Tibial nerve (tissue), 4 donors: ENCODE results near the gene SOCS6. TPM values are rescaled to one million over a fixed set of nuclear protein-coding genes. Genes with fewer than 3 reads are reported as not detected.
"Not testable (repeated sequence)": the region's sequence is repeated elsewhere in the genome, so short reads cannot be mapped to it uniquely, and the experiment has no call there.

ENCODE experiments used
- DNase-seq, 2 donors: peaks; one replicate each; pipeline ENCODE4 v3.0.0-alpha.2; 2019; ENCODE audit warnings: low spot score in 2 of 2
- H3K27ac ChIP-seq, 4 donors: fragments of 200-600 bp; sonication (generic) in 3 of 4; one replicate each; pipeline ENCODE4 v1.5.1; 2017 to 2019; ENCODE audit warnings: mild to moderate bottlenecking in 1 of 4
- H3K27me3 ChIP-seq, 2 donors: fragments of 200-600 bp; sonication (generic) in 1 of 2; one replicate each; pipeline versions ENCODE4 v1.5.1 to v1.6.0; 2017 to 2019
- H3K36me3 ChIP-seq, 3 donors: fragments of 200-600 bp; sonication (generic); one replicate each; pipeline ENCODE4 v1.5.1; 2018 to 2019
- H3K4me1 ChIP-seq, 4 donors: fragments of 200-600 bp; sonication (generic) in 3 of 4; one replicate each; pipeline ENCODE4 v1.5.1; 2017 to 2019
- H3K4me3 ChIP-seq, 4 donors: fragments of 200-600 bp; sonication (generic) in 3 of 4; one replicate each; pipeline ENCODE4 v1.5.1; 2017 to 2019; ENCODE audit warnings: mild to moderate bottlenecking in 1 of 4, moderate library complexity in 1 of 4
- H3K9me3 ChIP-seq, 4 donors: fragments of 200-600 bp; sonication (generic) in 3 of 4; one replicate each; pipeline ENCODE4 v1.5.1; 2017 to 2019
- CTCF ChIP-seq, 5 experiments: fragments of 200-600 bp in 3 of 5; fragments of 450-650 bp in 2 of 5; sonication (generic) in 3 of 5; IDR thresholded peaks; one replicate each; pipeline ENCODE4 v1.5.1; 2016 to 2019; ENCODE audit warnings: antibody characterized with exemption in 5 of 5, mild to moderate bottlenecking in 3 of 5, moderate library complexity in 2 of 5
- EP300 ChIP-seq, 2 donors: sonication (generic); formaldehyde crosslinking; IDR thresholded peaks; one replicate each; pipeline ENCODE4 v1.6.1; 2017; ENCODE audit warnings: antibody characterized with exemption in 2 of 2, mild to moderate bottlenecking in 1 of 2
- POLR2A ChIP-seq, 2 donors: fragments of 450-650 bp; IDR thresholded peaks; one replicate each; pipeline ENCODE4 v1.6.1; 2017; ENCODE audit warnings: antibody characterized with exemption in 2 of 2, mild to moderate bottlenecking in 2 of 2, moderate library complexity in 2 of 2
- WGBS, 2 donors: methylation state at CpG; one replicate each; pipeline ENCODE4 v1.1.5; 2018; 5-methylcytosine and 5-hydroxymethylcytosine counted together
- total RNA-seq, 4 donors: library from RNA; depleted of rRNA; stranded (reverse); fragments of >200 nt; gene quantifications; one replicate each; pipeline ENCODE4 v1.1.0, GENCODE V29; 2016

The SOCS6 gene
- total RNA-seq, 4 donors from 2014 or later, result 12.9 to 21.8 (median 18.2) TPM

- H3K27ac ChIP-seq, result no peak overlapping the region
- no peak overlapping the region for H3K4me3 ChIP-seq
- WGBS, 2 donors, result 92 to 96% methylated on average over 4 of the region's 4 CpGs
- DNase-seq, result no peak
- peaks cover 0 to 64% (median 0%) of the 10 kb centered on the region in 3 donors for H3K36me3 ChIP-seq
- no peaks in the 10 kb centered on the region for H3K4me1 ChIP-seq
- TF ChIP-seq EP300 (IDR thresholded peaks at IDR 0.05) (no peak), CTCF (IDR thresholded peaks at IDR 0.05) (no peak), POLR2A (IDR thresholded peaks at IDR 0.05) (no peak)
- peaks cover 0 to 27% (median 4%) of the 10 kb centered on the region in 4 donors for H3K9me3 ChIP-seq
- H3K27me3 ChIP-seq, result no peaks in the 10 kb centered on the region
Observed at GRCh38 chr18:70354080-70354479, 65.2 kb downstream of the SOCS6 start.

DNA sequence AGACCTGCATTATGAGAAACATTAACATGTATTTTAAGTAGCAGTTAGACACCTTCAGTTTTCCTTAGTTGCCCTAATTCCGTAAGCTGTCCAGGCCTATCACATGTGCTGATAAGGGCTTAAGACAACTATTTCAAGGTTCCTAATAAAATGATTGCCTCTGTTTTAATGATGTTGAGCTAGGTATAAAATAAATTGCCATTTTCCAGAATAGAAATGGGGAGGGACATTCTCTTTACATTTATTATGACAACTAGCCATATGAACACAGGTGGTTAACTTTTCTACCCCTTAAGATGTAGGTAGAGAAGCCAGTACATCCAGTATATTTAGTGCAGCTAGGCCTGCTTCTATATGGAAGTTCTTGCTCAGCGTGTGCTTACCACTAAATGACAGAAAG lies 65.9 kb downstream of the SOCS6 start:
- 89 to 93% methylated on average over 2 of the region's 2 CpGs for WGBS, 2 donors
- no peak for DNase-seq
- Histone ChIP-seq H3K27ac (no peak overlapping the region), H3K4me3 (no peak overlapping the region), H3K9me3 (peaks cover 0 to 27% (median 4%) of the 10 kb centered on the region in 4 donors), H3K4me1 (no peaks in the 10 kb centered on the region), H3K36me3 (peaks cover 0 to 57% (median 0%) of the 10 kb centered on the region in 3 donors), H3K27me3 (no peaks in the 10 kb centered on the region)
- TF ChIP-seq CTCF (IDR thresholded peaks at IDR 0.05) (no peak), EP300 (IDR thresholded peaks at IDR 0.05) (no peak), POLR2A (IDR thresholded peaks at IDR 0.05) (no peak)

DNA sequence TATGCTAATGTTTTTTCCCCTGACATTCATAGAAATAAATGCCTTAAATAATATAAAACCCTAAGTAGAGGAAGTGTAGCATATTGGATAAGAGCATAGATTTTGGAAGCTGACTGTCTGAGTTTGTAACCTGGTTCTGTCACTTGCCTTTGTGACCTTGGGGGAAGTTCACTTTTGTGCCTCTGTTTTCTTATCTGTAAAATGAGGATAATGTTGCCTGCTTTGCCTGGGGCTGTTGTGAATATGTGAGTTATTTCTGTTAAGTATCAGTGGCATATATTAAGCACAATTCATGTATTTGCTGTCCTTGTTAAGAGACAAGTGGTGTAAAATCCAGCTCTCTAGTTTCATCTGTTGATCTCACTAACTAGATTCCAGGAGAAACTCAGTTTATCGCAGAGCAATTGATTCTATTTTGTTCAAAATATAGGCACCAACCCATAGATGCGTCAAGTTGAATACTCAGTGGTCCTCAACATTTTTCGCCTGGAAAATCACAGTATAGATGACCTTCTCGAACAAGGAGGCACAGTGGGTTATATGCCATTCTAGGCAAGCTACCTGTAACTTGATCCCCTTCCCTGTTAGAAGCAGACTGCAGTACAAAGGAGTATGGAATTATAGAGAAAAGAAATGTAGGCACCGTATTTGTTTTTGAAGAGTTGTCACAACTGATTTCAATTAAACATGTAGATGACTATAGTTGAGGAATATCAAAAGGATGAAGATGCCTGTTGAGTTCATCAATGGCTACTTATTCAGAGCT lies 67.0 kb downstream of the SOCS6 start:
- WGBS, 2 donors, result 84% methylated on average over 5 of the region's 5 CpGs
- Histone ChIP-seq H3K9me3 (peaks cover 0 to 27% (median 4%) of the 10 kb centered on the region in 4 donors), H3K4me3 (no peak overlapping the region), H3K4me1 (no peaks in the 10 kb centered on the region), H3K27ac (no peak overlapping the region), H3K27me3 (no peaks in the 10 kb centered on the region), H3K36me3 (peaks cover 0 to 47% (median 0%) of the 10 kb centered on the region in 3 donors)
- TF ChIP-seq CTCF (IDR thresholded peaks at IDR 0.05) (no peak), EP300 (IDR thresholded peaks at IDR 0.05) (no peak), POLR2A (IDR thresholded peaks at IDR 0.05) (no peak)
- no peak for DNase-seq

- Histone ChIP-seq H3K36me3 (peaks cover 0 to 24% (median 0%) of the 10 kb centered on the region in 3 donors), H3K9me3 (peaks cover 0 to 27% (median 4%) of the 10 kb centered on the region in 4 donors)
- 84 to 88% methylated on average over 5 of the region's 5 CpGs for WGBS, 2 donors
- not testable (repeated sequence) for H3K27ac ChIP-seq, H3K27me3 ChIP-seq, H3K4me3 ChIP-seq, H3K4me1 ChIP-seq, DNase-seq
Observed at GRCh38 chr18:70358105-70358406, 69.2 kb downstream of the SOCS6 start.

- no peak for TF ChIP-seq EP300 (IDR thresholded peaks at IDR 0.05)
- TF ChIP-seq POLR2A (IDR thresholded peaks at IDR 0.05), result no peak
- TF ChIP-seq CTCF (IDR thresholded peaks at IDR 0.05), result no peak
- 95% methylated on average over 6 of the region's 6 CpGs for WGBS, 2 donors
Observed at GRCh38 chr18:70359071-70359470, 70.2 kb downstream of the SOCS6 start.

More at GRCh38 chr18:70359071-70359470, 70.2 kb downstream of the SOCS6 start:
- peaks cover 0 to 18% (median 0%) of the 10 kb centered on the region in 4 donors for H3K9me3 ChIP-seq
- H3K36me3 ChIP-seq, result peaks cover 0 to 15% (median 0%) of the 10 kb centered on the region in 3 donors
- H3K27ac ChIP-seq, result no peak overlapping the region
- no peak overlapping the region for H3K4me3 ChIP-seq
- DNase-seq, result no peak
- no peaks in the 10 kb centered on the region for H3K27me3 ChIP-seq
- peaks cover 0 to 6% (median 0%) of the 10 kb centered on the region in 4 donors for H3K4me1 ChIP-seq
